Activated B cell treated with CpG ODN at 0.5 μM for 24 hours (primary cell): ENCODE measurements around the gene SLC3A2. TPM values are rescaled to one million over a fixed set of nuclear protein-coding genes. Genes with fewer than 3 reads are reported as not detected.

Source experiments
- ATAC-seq: fragments of 200-7000 bp; cut with Tn5 transposase; one replicate; pipeline ENCODE4 v1.10.0; 2021; ENCODE audit warnings: low read depth, mild to moderate bottlenecking, moderate library complexity
- CTCF ChIA-PET: fragments of 350-600 bp; sonication (Branson Sonifier 250); formaldehyde crosslinking; loops from one replicate; lab custom pipeline; 2021; ENCODE audit warnings: antibody characterized with exemption; lab: Charles Lee
- POLR2A ChIA-PET: fragments of 350-600 bp; sonication (Branson Sonifier 250); formaldehyde crosslinking; loops from one replicate; lab custom pipeline; 2021; ENCODE audit warnings: antibody characterized with exemption; lab: Charles Lee
- DNase-seq: peaks from one replicate; pipeline ENCODE4 v3.0.0; 2022
- H3K27ac Mint-ChIP-seq: one replicate; pipeline ENCODE4 v1.8.0; 2020; ENCODE audit warnings: mixed read lengths
- H3K27me3 Mint-ChIP-seq: one replicate; pipeline ENCODE4 v1.8.0; 2021; ENCODE audit warnings: mixed read lengths
- H3K36me3 Mint-ChIP-seq: one replicate; pipeline ENCODE4 v1.8.0; 2021; ENCODE audit warnings: low read depth, mixed read lengths
- H3K4me1 Mint-ChIP-seq: one replicate; pipeline ENCODE4 v1.8.0; 2021; ENCODE audit warnings: mixed read lengths
- H3K4me3 Mint-ChIP-seq: one replicate; pipeline ENCODE4 v1.8.0; 2020; ENCODE audit warnings: mild to moderate bottlenecking, mixed read lengths
- H3K9me3 Mint-ChIP-seq: one replicate; pipeline ENCODE4 v1.8.0; 2020; ENCODE audit warnings: mixed read lengths
- intact Hi-C: fragments of 100-400 bp; cut with micrococcal nuclease; formaldehyde crosslinking; loops from one replicate; pipeline ENCODE4 v1.15.1; 2024
- total RNA-seq: library from RNA; stranded (reverse); gene quantifications from 2 replicates; pipeline ENCODE4 v1.2.3, GENCODE V29; 2022
- TF ChIP-seq, protein P1 (sequence below): fragments of 200-600 bp; IDR thresholded peaks from one replicate; pipeline ENCODE4 v1.8.0; 2022; ENCODE audit warnings: antibody characterized with exemption, mild to moderate bottlenecking

Gene SLC3A2
- total RNA-seq = 270 and 274 TPM in 2 replicates

DNA sequence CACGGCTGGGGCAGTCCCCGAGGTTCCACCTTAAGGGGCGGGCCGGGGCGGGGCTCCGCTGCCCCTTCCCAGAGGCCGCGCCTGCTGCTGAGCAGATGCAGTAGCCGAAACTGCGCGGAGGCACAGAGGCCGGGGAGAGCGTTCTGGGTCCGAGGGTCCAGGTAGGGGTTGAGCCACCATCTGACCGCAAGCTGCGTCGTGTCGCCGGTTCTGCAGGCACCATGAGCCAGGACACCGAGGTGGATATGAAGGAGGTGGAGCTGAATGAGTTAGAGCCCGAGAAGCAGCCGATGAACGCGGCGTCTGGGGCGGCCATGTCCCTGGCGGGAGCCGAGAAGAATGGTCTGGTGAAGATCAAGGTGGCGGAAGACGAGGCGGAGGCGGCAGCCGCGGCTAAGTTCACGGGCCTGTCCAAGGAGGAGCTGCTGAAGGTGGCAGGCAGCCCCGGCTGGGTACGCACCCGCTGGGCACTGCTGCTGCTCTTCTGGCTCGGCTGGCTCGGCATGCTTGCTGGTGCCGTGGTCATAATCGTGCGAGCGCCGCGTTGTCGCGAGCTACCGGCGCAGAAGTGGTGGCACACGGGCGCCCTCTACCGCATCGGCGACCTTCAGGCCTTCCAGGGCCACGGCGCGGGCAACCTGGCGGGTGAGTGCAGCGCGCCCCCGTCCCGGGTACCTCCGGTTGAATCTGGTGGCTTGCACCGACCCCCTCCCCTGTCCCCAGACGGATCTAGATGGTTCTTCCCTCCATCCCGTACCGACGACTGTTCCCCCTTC lies at the start of gene SLC3A2:
SLC3A2 (plus strand) TSS at position 94 of the 776 bp plus-strand sequence; CDS start at position 222, 128 bp downstream.
- TF ChIP-seq, protein P1, sequence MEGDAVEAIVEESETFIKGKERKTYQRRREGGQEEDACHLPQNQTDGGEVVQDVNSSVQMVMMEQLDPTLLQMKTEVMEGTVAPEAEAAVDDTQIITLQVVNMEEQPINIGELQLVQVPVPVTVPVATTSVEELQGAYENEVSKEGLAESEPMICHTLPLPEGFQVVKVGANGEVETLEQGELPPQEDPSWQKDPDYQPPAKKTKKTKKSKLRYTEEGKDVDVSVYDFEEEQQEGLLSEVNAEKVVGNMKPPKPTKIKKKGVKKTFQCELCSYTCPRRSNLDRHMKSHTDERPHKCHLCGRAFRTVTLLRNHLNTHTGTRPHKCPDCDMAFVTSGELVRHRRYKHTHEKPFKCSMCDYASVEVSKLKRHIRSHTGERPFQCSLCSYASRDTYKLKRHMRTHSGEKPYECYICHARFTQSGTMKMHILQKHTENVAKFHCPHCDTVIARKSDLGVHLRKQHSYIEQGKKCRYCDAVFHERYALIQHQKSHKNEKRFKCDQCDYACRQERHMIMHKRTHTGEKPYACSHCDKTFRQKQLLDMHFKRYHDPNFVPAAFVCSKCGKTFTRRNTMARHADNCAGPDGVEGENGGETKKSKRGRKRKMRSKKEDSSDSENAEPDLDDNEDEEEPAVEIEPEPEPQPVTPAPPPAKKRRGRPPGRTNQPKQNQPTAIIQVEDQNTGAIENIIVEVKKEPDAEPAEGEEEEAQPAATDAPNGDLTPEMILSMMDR = no peak
- CTCF ChIA-PET = interaction anchor here (0.6 to 2.7 kb wide), 12 partner anchors 17 to 456 kb away, joined by 3 to 21 read pairs (median 4); partner anchors contain the start of genes BSCL2, C11orf98, CSKMT and LBHD1
- Mint-ChIP-seq H3K27me3 (no peaks in the 10 kb centered on the region), H3K4me1 (peaks cover 46% of the 10 kb centered on the region), H3K27ac (peak within 1 kb of the TSS; percentile 100), H3K9me3 (no peaks in the 10 kb centered on the region), H3K36me3 (peaks cover 55% of the 10 kb centered on the region), H3K4me3 (peak within 1 kb of the TSS; percentile 100)
- ATAC-seq (peak; percentile 80), DNase-seq (peak; percentile 86)
- intact Hi-C loops = loop anchor here (1.0 to 10.0 kb wide), 13 partner anchors 18 to 684 kb away; partner anchors contain the start of genes C11orf98, CSKMT, MTA2 and NXF1
- POLR2A ChIA-PET = interaction anchor here (0.5 to 7.7 kb wide), 68 partner anchors 9 to 1524 kb away, joined by 3 to 258 read pairs (median 6); partner anchors contain the start of genes ASRGL1, ATL3, B3GAT3 and BSCL2

DNA sequence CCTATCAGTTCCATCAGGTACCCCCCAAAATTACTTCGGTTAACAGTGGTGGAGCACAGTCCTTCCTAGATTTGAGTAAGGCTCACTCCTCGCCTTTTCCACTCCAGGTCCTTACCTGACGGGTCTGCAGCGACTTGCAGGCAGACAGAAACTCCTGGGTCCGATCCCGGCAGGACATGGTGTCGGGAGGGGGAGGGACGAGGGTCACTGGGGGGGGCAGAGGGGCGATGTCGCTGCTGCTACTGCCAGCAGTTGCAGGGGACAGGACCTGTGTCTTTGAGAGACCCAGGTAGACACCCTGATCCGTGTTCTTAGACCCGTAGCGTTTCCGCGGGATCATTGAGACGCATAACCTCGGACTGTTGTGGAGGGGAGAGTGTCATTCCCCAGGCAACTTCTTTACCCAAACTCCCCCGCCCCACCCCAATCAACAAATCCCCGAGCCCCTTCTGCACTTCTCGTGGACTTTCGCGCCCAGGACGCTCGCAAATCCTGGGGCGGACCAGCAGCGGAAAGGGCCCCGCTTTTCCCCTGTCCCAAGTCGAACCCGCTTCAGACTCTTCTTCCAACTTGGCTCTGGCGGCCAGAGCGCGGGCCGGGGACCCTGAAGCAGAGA lies 49.7 kb upstream of the SLC3A2 start:
- peaks cover 67% of the 10 kb centered on the region for H3K36me3 Mint-ChIP-seq

DNA sequence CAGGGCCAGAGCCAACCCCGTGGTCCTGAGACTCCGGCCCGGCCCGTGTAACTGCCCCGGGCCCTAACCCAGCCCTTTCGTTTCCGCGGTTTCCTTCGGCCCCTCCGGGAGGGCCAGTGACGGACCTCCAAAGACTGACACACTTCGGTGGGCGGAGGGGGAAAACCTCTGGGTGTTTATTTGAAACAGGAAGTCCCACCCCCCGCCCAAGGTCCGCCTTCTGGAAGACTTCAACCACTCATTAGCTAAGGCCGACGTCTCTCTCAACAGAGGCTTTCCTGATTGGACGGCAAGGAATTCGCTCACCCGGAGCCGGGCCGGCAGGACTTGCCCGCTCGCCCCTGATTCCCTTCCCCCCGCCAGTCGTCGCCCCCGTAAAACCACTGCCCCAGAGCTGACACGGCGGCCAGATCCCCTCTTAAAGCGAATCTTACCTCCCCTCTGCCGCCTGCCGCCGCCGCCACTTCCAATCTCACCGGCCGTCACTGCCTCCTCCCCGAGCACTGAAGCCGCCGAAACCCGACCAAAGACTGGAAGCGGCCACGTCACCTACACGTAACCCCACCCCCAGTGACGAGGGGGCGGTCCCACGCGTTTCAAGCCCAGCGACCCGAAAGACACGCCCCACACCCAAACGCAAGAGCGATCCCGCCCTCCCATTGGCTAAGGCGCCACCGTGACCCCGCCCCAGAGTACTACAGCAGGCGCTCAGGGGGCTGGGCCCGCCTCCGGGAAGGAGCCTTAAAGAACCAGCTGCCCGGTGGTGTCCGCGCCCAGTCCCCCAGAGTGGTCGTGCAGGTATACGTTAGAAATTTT lies 49.0 kb upstream of the SLC3A2 start, which contains the start of gene STX5:
STX5 (minus strand) TSS at position 532 of the 816 bp plus-strand sequence. CDS start 808 bp downstream, outside the sequence.
- DNase-seq = peak; percentile 98
- TF ChIP-seq, protein P1 = no peak
- H3K4me1 Mint-ChIP-seq = peaks cover 47% of the 10 kb centered on the region

More for the DNA sequence above, 49.7 kb upstream of the SLC3A2 start:
- no peak for DNase-seq
- Mint-ChIP-seq H3K4me1 (peaks cover 43% of the 10 kb centered on the region), H3K27ac (peak overlapping the region; percentile 100), H3K27me3 (no peaks in the 10 kb centered on the region), H3K9me3 (no peaks in the 10 kb centered on the region), H3K4me3 (peak overlapping the region; percentile 100)
- ChIA-PET CTCF (interaction anchor here (2.0 kb wide), 1 partner anchor 44 kb away, joined by 11 read pairs; the partner anchor contains the start of gene TMEM179B), POLR2A (interaction anchor here (0.6 to 5.0 kb wide), 45 partner anchors 9 to 288 kb away, joined by 3 to 262 read pairs (median 8); partner anchors contain the start of genes B3GAT3, BSCL2, C11orf98 and CSKMT)
- intact Hi-C loops = loop anchor here (1.0 to 5.0 kb wide), 6 partner anchors 8 to 259 kb away; partner anchors contain the start of genes EEF1G, NXF1, POLR2G and TMEM179B
- ATAC-seq = no peak
- TF ChIP-seq, protein P1 = no peak

DNA sequence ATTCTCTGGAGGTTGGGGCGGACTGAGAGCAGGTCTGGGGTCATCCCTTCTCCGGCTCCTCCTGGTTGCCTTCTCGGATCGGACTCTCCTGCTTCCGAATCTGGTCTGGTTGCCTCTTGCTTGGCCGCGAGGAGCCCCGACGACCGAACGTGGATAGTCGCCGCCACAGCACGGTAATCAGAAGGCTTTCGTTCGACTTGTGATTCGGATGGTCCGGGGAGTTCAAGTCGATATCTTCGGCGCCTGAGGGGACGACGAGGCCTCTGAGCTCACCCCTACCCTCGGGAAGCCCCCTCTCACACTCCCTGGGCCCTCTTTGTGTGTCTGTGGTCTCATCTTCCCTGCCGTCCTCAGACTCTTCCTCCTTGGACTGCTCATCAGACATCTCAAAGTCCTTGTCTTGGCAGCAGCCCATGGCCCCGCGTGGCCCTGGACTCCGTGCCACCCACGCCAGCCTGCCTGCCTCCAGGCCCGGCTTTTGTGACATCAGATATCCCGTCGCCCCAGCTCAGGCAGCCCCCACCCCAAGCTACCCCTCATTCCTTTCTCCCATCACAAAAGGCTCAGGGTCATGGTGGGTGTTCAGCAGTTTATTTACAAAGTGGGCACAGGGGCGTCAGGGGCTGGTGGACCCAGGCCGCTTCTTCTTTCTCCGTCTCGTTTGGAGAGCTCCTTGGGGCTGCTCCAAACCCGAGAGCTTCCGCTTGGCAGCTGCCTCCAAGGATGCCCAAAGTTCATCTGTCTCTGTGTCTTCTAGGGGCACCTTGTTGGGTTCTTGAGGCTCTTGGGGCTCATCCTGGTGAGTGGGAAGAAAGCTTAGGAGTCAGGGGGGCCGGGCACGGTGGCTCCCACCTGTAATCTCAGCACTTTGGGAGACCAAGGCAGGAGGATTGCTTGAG lies 48.1 kb upstream of the SLC3A2 start, which contains the start of gene TEX54:
TEX54 (minus strand) TSS at position 506 of the 899 bp plus-strand sequence.
- intact Hi-C loops = loop anchor here (1.0 to 5.0 kb wide), 3 partner anchors 24 to 260 kb away; partner anchors contain the start of gene EEF1G
- no peaks in the 10 kb centered on the region for H3K9me3 Mint-ChIP-seq
- H3K27me3 Mint-ChIP-seq = no peaks in the 10 kb centered on the region
- TF ChIP-seq, protein P1 = no peak
- CTCF ChIA-PET = interaction anchor here (0.8 to 2.0 kb wide), 2 partner anchors 25 to 46 kb away, joined by 3 to 11 read pairs; partner anchors contain the start of gene TMEM179B
- peaks cover 50% of the 10 kb centered on the region for H3K4me1 Mint-ChIP-seq
- H3K36me3 Mint-ChIP-seq = peaks cover 63% of the 10 kb centered on the region
- ATAC-seq = peak; percentile 1
- no peak for DNase-seq
- POLR2A ChIA-PET = interaction anchor here (0.5 to 3.4 kb wide), 42 partner anchors 9 to 1485 kb away, joined by 3 to 262 read pairs (median 8); partner anchors contain the start of genes BSCL2, C11orf98, CSKMT and FTH1
- H3K27ac Mint-ChIP-seq = peak within 1 kb of the TSS; percentile 100
- peak within 1 kb of the TSS; percentile 100 for H3K4me3 Mint-ChIP-seq

More for the DNA sequence above, 49.0 kb upstream of the SLC3A2 start, which contains the start of gene STX5:
- no peaks in the 10 kb centered on the region for H3K27me3 Mint-ChIP-seq
- H3K27ac Mint-ChIP-seq = peak within 1 kb of the TSS; percentile 100
- POLR2A ChIA-PET = interaction anchor here (0.5 to 3.4 kb wide), 52 partner anchors 9 to 1486 kb away, joined by 3 to 262 read pairs (median 5); partner anchors contain the start of genes B3GAT3, BSCL2, C11orf98 and CSKMT
- H3K4me3 Mint-ChIP-seq = peak within 1 kb of the TSS; percentile 100
- intact Hi-C loops = loop anchor here (1.0 to 5.0 kb wide), 8 partner anchors 8 to 259 kb away; partner anchors contain the start of genes EEF1G, NXF1, POLR2G and TMEM179B
- H3K36me3 Mint-ChIP-seq = peaks cover 68% of the 10 kb centered on the region
- H3K9me3 Mint-ChIP-seq = no peaks in the 10 kb centered on the region
- CTCF ChIA-PET = interaction anchor here (0.7 to 2.0 kb wide), 3 partner anchors 10 to 45 kb away, joined by 3 to 11 read pairs (median 6); partner anchors contain the start of gene TMEM179B
- peak; percentile 91 for ATAC-seq
